Measurements from ENCODE around the gene LRP5.
"Not testable (repeated sequence)": the region's sequence is repeated elsewhere in the genome, so short reads cannot be mapped to it uniquely, and the experiment has no call there.

LRP5 gene

DNA sequence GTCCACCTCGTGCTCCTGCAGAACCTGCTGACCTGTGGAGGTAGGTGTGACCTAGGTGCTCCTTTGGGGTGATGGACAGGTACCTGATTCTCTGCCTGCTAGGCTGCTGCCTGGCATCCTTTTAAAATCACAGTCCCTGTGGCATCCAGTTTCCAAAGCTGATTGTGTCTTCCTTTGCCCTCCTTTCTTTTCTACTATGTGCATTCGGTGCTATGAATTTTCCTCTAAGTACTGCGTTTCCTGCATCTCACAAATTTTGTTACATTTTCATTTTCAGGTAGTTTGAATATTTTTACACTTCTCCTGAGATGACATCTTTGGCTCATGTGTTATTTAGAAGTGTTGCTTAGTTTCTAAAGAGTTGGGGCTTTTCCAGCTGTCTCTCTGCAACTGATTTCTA lies 117.3 kb downstream of the LRP5 start:
- no peak for DNase-seq

GRCh38 chr11:68430384-68430783 lies 118.0 kb downstream of the LRP5 start:
- no peak for DNase-seq

GRCh38 chr11:68430801-68431200 lies 118.4 kb downstream of the LRP5 start:
- no peak for DNase-seq

DNA sequence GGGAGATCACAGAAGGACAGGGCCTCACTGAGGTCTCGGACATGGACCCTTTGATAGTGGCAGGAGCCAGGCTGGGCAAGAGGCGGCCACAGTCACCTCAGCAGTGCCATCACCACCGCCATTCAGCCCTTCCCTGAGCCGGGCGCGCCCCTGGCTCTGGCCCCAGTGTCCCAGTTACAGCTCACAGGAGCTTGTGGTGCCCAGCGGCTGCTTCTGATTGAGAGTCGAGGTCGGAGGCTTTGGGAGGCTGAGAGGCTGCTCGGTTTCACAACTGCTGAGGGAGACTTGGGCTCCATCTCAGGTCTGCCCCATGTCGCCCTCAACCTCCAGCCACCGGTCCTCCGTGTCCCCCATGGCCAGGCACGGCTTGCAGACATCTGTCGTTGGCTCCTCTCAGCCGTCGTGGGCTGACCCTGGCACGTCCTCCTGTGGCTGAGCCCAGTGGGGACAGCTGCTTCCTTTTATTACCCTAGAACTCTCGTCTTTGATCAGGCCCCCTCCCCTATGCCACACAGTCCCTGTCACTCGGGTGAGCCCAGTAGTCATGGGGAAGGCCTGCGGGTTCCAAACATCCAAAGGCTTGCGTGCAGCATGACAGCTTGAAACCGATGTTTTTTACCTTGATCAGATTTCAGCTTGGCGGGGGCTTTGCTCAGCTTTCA lies 119.7 kb downstream of the LRP5 start:
- DNase-seq = no peak

GRCh38 chr11:68432874-68433273 lies 120.5 kb downstream of the LRP5 start:
- DNase-seq = no peak

DNA sequence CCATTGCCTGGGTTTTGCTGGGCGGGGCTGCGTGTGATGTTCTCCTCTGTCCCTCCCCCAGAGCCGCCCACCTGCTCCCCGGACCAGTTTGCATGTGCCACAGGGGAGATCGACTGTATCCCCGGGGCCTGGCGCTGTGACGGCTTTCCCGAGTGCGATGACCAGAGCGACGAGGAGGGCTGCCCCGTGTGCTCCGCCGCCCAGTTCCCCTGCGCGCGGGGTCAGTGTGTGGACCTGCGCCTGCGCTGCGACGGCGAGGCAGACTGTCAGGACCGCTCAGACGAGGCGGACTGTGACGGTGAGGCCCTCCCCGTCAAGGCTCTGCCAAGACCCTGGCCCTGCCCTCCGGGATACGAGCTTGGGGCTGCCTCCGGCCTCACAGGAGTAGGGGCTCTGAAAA lies 121.2 kb downstream of the LRP5 start:
- no peak for DNase-seq

DNA sequence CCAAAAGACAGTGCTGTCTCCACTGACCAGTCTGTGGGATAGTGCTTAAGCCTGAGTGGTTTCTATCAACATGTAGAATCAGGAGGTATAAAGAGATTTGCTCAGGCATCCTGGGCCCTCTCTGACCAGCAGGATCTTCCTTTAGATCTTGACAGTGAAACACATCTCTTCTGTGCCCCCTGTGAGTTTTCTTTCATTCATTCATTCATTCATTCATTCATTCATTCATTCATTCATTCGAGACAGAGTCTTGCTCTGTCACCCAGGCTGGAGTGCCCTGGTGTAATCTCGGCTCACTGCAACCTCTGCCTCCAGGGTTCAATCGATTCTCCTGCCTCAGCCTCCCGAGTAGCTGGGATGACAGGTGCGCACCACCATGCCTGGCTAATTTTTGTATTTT lies 121.8 kb downstream of the LRP5 start:
- DNase-seq = not testable (repeated sequence)

- no peak for DNase-seq
These were observed 123.9 kb downstream of the LRP5 start for GRCh38 chr11:68436162-68436888.

DNA sequence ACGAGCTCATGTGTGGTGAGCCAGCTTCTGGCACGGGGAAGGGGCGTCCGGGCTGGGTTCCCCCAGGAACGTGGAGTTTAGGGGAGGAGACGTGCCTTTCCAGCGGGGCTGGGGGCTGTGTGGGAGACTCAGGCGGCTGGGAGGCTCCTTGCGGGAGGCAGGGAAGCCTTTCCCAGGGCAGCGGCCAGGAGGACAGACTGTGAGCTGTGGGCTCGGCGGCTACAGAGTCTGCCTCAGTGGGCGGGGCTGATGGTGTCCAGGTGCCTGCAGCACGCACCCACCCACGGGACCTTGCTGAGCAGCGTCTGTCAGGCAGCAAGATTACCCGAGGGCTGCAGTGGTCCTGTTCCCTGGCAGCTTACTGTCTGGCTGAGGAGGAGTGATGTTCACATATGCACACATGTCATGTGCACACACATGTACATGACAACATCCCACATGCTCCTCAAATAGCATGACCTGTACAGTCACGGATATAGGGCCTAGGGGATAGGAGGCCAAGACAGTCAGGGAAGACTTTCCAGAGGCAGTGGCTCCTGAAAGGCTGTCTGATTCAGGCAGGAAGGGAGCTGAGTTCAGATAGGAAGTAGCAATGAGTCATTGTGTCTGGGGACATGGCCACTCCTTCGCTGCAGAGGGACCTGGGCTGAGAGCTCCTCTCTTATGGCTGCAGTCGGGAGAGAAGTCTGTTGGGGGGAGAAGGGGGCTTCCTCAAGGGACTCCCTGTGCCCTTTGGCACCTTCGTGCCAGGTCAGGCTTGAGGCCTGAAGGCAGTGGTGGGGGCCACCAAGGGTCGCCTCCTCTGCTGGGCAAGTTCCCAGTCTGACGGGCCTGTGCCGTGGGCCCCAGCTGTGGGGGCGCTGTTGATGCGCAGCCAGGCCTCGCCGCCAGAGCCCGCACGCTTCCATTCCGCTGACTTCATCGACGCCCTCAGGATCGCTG lies 124.9 kb downstream of the LRP5 start:
- peak; percentile 17 to 90 for DNase-seq

- DNase-seq = no peak
These were observed 125.7 kb downstream of the LRP5 start for GRCh38 chr11:68437927-68438657.

DNA sequence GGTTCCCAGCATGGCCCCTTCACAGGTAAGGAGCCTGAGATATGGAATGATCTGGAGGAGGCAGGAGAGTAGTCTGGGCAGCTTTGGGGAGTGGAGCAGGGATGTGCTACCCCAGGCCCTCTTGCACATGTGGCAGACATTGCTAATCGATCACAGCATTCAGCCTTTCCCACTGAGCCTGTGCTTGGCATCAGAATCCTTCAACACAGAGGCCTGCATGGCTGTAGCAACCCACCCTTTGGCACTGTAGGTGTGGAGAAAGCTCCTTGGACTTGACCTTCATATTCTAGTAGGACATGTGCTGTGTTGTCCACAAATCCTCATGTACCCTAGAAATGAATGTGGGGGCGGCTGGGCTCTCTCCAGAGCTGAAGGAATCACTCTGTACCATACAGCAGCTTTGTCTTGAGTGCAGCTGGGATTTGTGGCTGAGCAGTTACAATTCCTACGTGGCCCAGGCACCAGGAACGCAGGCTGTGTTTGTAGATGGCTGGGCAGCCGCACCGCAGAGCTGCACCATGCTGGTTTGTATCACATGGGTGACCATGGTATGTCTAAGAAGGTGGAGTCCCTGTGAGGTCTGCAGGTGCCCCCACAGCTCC lies 126.4 kb downstream of the LRP5 start:
- no peak for DNase-seq

GRCh38 chr11:68439355-68440065 lies 127.1 kb downstream of the LRP5 start:
- DNase-seq = no peak

DNA sequence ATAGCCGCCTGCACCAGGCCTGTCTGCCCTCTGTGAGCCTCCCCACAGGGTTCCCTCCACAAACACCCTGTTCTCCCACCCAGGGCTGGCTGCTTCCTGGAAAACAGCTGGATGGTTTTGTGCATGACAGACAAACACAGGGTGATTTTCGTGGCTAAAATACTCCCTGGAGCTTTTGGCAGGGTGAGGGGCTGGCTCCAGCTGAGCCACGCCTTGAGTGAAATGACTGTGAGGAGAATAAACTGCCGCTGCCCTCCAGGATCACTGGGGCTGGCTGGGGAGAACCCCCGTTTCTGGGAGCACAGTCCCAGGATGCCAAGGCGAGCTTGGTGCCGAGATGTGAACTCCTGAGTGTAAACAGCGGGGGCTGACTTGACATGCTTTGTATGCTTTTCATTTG lies 127.8 kb downstream of the LRP5 start:
- DNase-seq = no peak

DNA sequence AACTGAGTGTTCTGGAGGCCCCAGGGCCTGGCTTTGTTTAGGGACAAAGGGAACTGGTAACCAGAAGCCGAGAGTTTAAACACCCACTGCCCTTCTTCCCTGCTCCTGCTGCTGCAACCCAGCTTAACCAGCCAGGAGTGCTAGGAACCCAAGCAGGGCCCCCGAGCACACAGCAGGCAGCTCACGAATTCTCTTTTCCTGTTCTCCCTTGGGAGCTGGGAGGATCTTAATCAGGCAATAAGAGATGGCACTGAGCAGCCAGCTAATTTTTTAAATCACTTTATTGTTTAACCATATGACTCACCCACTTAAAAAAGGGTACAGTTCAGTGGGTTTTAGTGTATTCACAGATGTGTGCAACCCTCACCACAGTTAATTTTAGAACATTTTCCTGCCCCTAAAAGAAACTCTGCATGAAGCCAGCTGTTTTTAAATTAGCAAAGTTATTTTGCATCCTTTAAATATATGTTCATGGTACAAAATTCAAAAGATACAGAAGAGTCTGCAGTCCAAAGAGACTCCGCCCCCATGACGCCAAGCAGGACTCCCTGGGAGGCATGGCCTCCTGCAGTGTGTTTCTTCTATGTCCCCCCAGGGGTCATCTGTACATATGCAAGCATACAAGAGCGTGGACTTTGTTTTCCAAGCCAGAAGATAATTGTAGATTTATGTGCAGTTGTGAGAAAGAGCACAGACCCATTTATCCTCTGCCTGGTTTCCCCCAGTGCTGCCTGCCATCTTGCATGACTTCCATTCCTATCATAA lies 129.3 kb downstream of the LRP5 start:
- peak in 1 of 2 donors; percentile 19 for DNase-seq

- DNase-seq = no peak
These were observed 130.0 kb downstream of the LRP5 start for GRCh38 chr11:68442433-68442832.

DNA sequence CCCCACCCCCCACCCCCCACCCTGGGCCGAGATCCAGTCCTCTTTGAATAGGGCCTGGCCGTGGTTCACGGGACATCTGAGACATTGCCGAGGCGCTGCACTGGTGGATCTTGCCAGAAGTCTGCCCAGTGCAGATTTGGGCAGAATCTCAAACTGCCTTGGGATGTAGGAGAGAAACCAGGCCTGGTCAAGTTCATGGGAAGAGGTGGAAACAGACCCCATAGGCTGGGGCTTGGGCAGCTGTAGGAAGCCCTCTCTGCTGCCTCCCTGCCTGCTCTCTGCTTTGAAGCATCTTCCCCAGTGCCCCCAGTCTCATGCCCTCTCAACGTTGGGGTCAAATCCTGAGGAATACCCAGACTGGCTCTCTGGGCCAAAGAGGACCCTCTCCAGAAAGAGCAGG lies 132.2 kb downstream of the LRP5 start:
- DNase-seq = no peak

DNA sequence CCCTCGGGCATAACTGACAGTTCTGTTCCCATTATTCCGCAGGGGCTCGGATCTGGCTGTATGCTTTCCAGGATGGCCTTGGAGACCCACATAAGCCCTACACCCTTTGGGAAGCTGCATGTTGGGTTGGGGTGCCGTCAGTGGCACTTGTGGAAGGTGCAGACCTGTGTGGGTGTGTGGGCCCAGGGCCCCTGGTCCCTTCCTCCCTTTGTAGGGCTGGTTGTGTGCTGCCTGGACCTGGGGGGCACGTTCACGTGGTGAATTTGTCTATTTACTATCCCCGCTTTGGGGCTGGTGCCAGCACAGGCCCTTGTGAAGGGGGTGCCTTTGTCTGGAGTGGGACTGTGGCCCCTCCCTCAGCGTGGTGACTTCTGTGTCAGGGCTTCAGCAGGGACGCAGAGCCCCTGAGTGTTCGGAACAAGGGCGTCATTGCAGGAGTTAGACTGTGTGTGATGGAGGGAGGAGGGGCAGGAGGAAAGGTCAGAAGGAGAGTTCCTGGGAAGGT lies 133.2 kb downstream of the LRP5 start:
- DNase-seq = no peak

GRCh38 chr11:68446046-68446725 lies 133.8 kb downstream of the LRP5 start:
- no peak for DNase-seq

DNA sequence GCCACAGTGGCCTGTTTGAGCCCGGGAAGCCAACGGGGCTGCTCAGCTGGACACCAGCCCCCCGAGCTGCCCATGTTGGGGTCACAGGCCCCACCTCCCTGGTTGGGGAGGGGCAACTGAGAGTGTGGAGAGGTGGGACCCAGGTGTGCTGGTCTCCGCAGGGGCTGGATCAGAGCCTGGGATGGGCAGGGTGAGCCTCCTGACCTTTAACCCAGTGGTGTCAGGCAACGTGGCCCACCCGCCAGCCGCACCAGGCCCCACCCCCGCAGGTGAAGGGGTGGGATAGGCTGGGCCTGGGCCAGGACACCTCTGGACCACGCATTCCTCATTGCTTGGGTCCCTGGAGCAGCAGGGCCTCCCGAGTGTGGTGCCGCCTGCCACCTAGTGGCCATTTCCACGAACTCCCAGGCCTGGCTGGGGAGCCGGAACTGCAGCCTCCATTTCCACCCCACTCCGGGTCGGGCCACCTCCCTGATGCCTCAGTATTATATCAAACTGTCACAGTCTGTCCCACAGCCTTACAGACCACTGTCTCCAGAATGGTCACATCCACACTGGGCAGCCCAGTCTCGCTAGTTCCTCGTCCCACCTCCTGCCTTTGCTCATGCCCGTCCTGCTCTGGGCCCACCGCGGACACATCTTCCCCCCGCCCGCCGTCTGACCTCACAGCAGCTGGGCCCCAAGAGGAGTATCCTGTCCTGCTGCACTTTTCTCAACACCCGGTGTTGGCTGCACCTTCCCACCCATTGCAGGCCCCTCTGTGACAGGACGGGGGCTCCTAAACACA lies 134.8 kb downstream of the LRP5 start:
- peak; percentile 37 to 61 for DNase-seq

Data from bone marrow (tissue), 2 donors.